GM12878 (cell line): ENCODE data around the gene GABPB2. TPM values are rescaled to one million over a fixed set of nuclear protein-coding genes. Genes with fewer than 3 reads are reported as not detected.

Experiments
- ATAC-seq: fragments of 200-7000 bp; cut with Tn5 transposase; 3 replicates; pipeline ENCODE4 v1.9.1; 2020; ENCODE audit warnings: mild to moderate bottlenecking, moderate library complexity
- BruUV-seq: library from RNA; stranded (reverse); fragments of 400-500 nt; replicated peaks from 2 replicates; lab custom pipeline; 2021; lab: Mats Ljungman, UMichigan
- CTCF ChIA-PET: fragments of 300-600 bp; sonication (Branson Sonifier 250); formaldehyde crosslinking; extraction: SDS; loops from one replicate; lab custom pipeline; 2021; ENCODE audit warnings: inconsistent platforms; lab: Yijun Ruan, JAX
- POLR2A ChIA-PET: fragments of 350-600 bp; formaldehyde crosslinking; extraction: SDS; loops from one replicate; lab custom pipeline; 2021; ENCODE audit warnings: inconsistent platforms; lab: Charles Lee
- RAD21 ChIA-PET: fragments of 300-600 bp; sonication (Branson Sonifier 250); formaldehyde crosslinking; loops from one replicate; lab custom pipeline; 2023; ENCODE audit warnings: antibody characterized with exemption; ENCODE audit not compliant: unreplicated experiment; lab: Charles Lee
- SMC1A ChIA-PET: fragments of 300-600 bp; sonication (Branson Sonifier 250); formaldehyde crosslinking; loops from one replicate; lab custom pipeline; 2023; ENCODE audit not compliant: unreplicated experiment, uncharacterized antibody; lab: Charles Lee
- DNase-seq: peaks from one replicate; pipeline ENCODE4 v3.0.0-alpha.2; 2011; ENCODE audit warnings: low read depth, low spot score
- FAIRE-seq: peaks from 3 replicates; lab custom pipeline; 2011; peaks lifted over from hg19 to GRCh38; lab: Jason Lieb, UNC
- H2AFZ ChIP-seq: 2 replicates; pipeline ENCODE4 v1.6.0; 2011; ENCODE audit warnings: low read depth, low read length, control low read depth; ENCODE audit not compliant: control insufficient read depth
- H3K27ac ChIP-seq: 2 replicates; pipeline ENCODE4 v1.5.1; 2011; ENCODE audit warnings: control low read depth; ENCODE audit not compliant: control insufficient read depth, insufficient read depth
- H3K27me3 ChIP-seq, 2 experiments: replicated peaks in 1 of 2; 2 replicates each; pipeline versions ENCODE4 v1.6.0 to v1.6.1; 2011; ENCODE audit warnings: low read length in 1 of 2; ENCODE audit not compliant: control insufficient read depth in 2 of 2, insufficient read depth in 2 of 2
- H3K36me3 ChIP-seq, 2 experiments: 2 replicates each; pipeline ENCODE4 v1.5.1; 2011; ENCODE audit warnings: low read length in 1 of 2; ENCODE audit not compliant: control insufficient read depth in 2 of 2, insufficient read depth in 2 of 2
- H3K4me1 ChIP-seq: 2 replicates; pipeline ENCODE4 v1.6.1; 2011; ENCODE audit warnings: mild to moderate bottlenecking, low read length, moderate library complexity, mixed read lengths; ENCODE audit not compliant: control insufficient read depth, insufficient read depth
- H3K4me2 ChIP-seq: 2 replicates; pipeline ENCODE4 v1.6.0; 2011; ENCODE audit warnings: control low read depth; ENCODE audit not compliant: control insufficient read depth, insufficient read depth
- H3K4me3 ChIP-seq: fragments of 200-600 bp; sonication (generic); 2 replicates; pipeline ENCODE4 v1.5.1; 2016
- H3K79me2 ChIP-seq: 2 replicates; pipeline ENCODE4 v1.6.0; 2011; ENCODE audit warnings: low read length; ENCODE audit not compliant: control insufficient read depth, insufficient read depth
- H3K9ac ChIP-seq: 2 replicates; pipeline ENCODE4 v1.8.0; 2011; ENCODE audit warnings: low read length, control low read depth, mixed read lengths; ENCODE audit not compliant: control insufficient read depth, insufficient read depth
- H3K9me3 ChIP-seq: replicated peaks from 3 replicates; pipeline ENCODE4 v1.5.1; 2011; ENCODE audit warnings: mild to moderate bottlenecking, low read length; ENCODE audit not compliant: control insufficient read depth, insufficient read depth
- H4K20me1 ChIP-seq: 2 replicates; pipeline ENCODE4 v1.6.0; 2011; ENCODE audit not compliant: control insufficient read depth, insufficient read depth
- FOS ChIP-seq: IDR thresholded peaks from 3 replicates; pipeline ENCODE4 v1.6.1; 2011; ENCODE audit warnings: borderline replicate concordance; ENCODE audit not compliant: insufficient read length; ENCODE audit errors: extremely low read depth
- FOXM1 ChIP-seq: IDR thresholded peaks from 2 replicates; pipeline ENCODE4 v1.6.1; 2012; ENCODE audit warnings: low read depth, mild to moderate bottlenecking, inconsistent platforms, low read length, moderate library complexity
- IRF4 ChIP-seq: IDR thresholded peaks from 2 replicates; pipeline ENCODE4 v1.6.1; 2011; ENCODE audit warnings: low read depth, low read length
- MEF2B ChIP-seq: fragments of 450-650 bp; IDR thresholded peaks from 2 replicates; pipeline ENCODE4 v1.6.1; 2018; ENCODE audit warnings: mild to moderate bottlenecking, moderate library complexity; ENCODE audit not compliant: partially characterized antibody, poor library complexity, severe bottlenecking
- SUPT20H ChIP-seq: IDR thresholded peaks from 2 replicates; pipeline ENCODE4 v1.6.1; 2011; ENCODE audit warnings: low read depth, mild to moderate bottlenecking, low read length, moderate library complexity, borderline replicate concordance; ENCODE audit not compliant: control insufficient read depth
- WRNIP1 ChIP-seq: IDR thresholded peaks from 2 replicates; pipeline ENCODE4 v1.6.1; 2011; ENCODE audit warnings: low read depth, low read length, improper control_type of control experiment, borderline replicate concordance
- ZNF384 ChIP-seq: IDR thresholded peaks from 2 replicates; pipeline ENCODE4 v1.6.1; 2012; ENCODE audit warnings: low read depth, mild to moderate bottlenecking, low read length, improper control_type of control experiment, borderline replicate concordance
- WGBS: methylation state at CpG from one replicate; pipeline ENCODE4 v1.1.6; 2016; ENCODE audit warnings: low lambda C conversion rate; ENCODE audit not compliant: insufficient replicate concordance, insufficient coverage; ENCODE audit errors: missing lambda C conversion rate; 5-methylcytosine and 5-hydroxymethylcytosine counted together
- in situ Hi-C: fragments of 300-500 bp; cut with MboI; formaldehyde crosslinking; loops from 9 replicates; pipeline ENCODE4 v1.14.3; 2018; ENCODE audit warnings: mixed read lengths
- intact Hi-C: fragments of 100-400 bp; cut with micrococcal nuclease; formaldehyde crosslinking; loops from one replicate; pipeline ENCODE4 v1.14.2; 2022; ENCODE audit not compliant: unreplicated experiment
- polyA plus RNA-seq, 11 experiments: library from polyadenylated mRNA; depleted of rRNA in 4 of 11; unstranded in 6 of 11; stranded (reverse) in 5 of 11; fragments of >200 nt; fragmentation: Nextera tagmentation in 4 of 11; fragmentation: Illumina TruSeq in 1 of 11; extraction: Ambion mirVana in 4 of 11; extraction: Trizol in 1 of 11; gene quantifications; 1 replicate in 1 of 11; 2 replicates in 10 of 11; pipeline versions ENCODE4 v1.2.1 to v1.2.3, GENCODE V29; 2011 to 2016; ENCODE audit warnings: inconsistent platforms in 2 of 11, missing spikeins in 2 of 11, low read depth in 1 of 11
- total RNA-seq, 4 experiments: library from RNA; depleted of rRNA in 3 of 4; stranded (reverse); fragments of >200 nt in 3 of 4; fragmentation: Illumina TruSeq in 1 of 4; extraction: Trizol in 1 of 4; gene quantifications; 2 replicates each; pipeline versions ENCODE4 v1.2.1 to v1.2.3, GENCODE V29; 2013 to 2021
- TF ChIP-seq, protein P1 (sequence below): fragments of 450-650 bp; IDR thresholded peaks from 2 replicates; pipeline ENCODE4 v1.6.1; 2018; ENCODE audit warnings: mild to moderate bottlenecking, low read depth, moderate library complexity; ENCODE audit not compliant: partially characterized antibody
- TF ChIP-seq, protein P2 (sequence below), 3 experiments: IDR thresholded peaks in 2 of 3; conservative IDR thresholded peaks in 1 of 3; 2 replicates each; pipeline ENCODE4 v1.5.1; 2011; ENCODE audit warnings: low read depth in 3 of 3, low read length in 3 of 3, mild to moderate bottlenecking in 3 of 3, control low read depth in 2 of 3, moderate library complexity in 2 of 3, inconsistent platforms in 1 of 3, mixed read lengths in 1 of 3; ENCODE audit not compliant: control insufficient read depth in 2 of 3, insufficient read depth in 1 of 3; ENCODE audit errors: extremely low read depth in 1 of 3

Gene GABPB2
- total and polyA plus RNA-seq, 10 of the 15 experiments (the other 5 are each of a cell fraction or from before 2014, with no cell fraction given): 2.3 to 10.5 (median 6.9) TPM

DNA sequence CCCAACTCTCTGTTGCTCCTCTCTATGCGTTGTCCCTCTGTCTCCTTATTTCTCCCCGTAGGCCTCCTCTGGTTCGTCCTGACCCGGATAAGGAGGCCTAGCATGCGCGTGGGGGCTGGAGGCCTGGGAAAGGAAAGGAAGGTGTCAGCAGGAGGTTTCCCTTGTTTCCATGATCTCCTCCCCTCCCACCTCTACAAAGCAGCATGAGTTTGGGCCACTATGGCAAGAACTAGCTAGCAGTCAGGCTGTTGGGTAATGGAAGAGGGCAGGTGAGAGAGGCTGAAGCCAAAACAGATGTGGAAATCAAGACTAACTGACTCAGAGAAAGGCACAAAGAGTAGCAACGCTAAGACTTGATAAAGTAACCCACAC is 76.6 kb downstream of the GABPB2 start (continued):
- TF ChIP-seq, protein P1, sequence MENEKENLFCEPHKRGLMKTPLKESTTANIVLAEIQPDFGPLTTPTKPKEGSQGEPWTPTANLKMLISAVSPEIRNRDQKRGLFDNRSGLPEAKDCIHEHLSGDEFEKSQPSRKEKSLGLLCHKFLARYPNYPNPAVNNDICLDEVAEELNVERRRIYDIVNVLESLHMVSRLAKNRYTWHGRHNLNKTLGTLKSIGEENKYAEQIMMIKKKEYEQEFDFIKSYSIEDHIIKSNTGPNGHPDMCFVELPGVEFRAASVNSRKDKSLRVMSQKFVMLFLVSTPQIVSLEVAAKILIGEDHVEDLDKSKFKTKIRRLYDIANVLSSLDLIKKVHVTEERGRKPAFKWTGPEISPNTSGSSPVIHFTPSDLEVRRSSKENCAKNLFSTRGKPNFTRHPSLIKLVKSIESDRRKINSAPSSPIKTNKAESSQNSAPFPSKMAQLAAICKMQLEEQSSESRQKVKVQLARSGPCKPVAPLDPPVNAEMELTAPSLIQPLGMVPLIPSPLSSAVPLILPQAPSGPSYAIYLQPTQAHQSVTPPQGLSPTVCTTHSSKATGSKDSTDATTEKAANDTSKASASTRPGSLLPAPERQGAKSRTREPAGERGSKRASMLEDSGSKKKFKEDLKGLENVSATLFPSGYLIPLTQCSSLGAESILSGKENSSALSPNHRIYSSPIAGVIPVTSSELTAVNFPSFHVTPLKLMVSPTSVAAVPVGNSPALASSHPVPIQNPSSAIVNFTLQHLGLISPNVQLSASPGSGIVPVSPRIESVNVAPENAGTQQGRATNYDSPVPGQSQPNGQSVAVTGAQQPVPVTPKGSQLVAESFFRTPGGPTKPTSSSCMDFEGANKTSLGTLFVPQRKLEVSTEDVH: no peak

DNA sequence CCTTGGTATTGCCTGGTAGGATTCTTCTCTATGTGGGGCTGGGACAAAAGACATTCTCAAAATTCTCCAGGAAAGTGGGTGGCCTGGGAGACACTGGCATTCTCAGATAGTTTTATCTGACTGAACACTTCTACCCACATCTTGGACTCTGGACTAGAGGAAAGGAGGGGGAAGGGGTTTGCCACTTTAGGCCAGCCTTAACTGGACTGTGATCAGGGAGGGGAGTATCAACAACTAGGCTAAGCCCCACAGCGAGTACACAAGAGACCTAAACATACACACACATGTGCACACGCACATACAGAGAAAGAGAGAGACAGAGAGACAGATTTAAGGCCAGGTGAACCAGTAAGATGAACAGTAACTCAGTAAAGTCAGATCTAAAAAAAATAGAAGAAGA is 77.1 kb downstream of the GABPB2 start:
- Histone ChIP-seq H3K79me2 (no peaks in the 10 kb centered on the region), H3K4me2 (no peak overlapping the region), H3K4me1 (no peaks in the 10 kb centered on the region; the same call in 1 of the 2 replicates), H3K36me3 (no peaks in the 10 kb centered on the region), H3K4me3 (no peak overlapping the region), H3K9ac (no peak overlapping the region), H3K9me3 (no peaks in the 10 kb centered on the region), H4K20me1 (no peaks in the 10 kb centered on the region; the same call in 1 of the 2 replicates), H3K27ac (no peak overlapping the region), H2AFZ (no peak overlapping the region), H3K27me3 (peaks cover 0 to 8% of the 10 kb centered on the region in 2 experiments)
- FAIRE-seq (no peak), DNase-seq (no peak), ATAC-seq (no peak)
- in situ Hi-C loops (no loop called here), intact Hi-C loops (no loop called here)
- CTCF ChIA-PET: interaction anchor here (1.6 to 1.8 kb wide), 2 partner anchors 9 to 48 kb away, joined by 6 to 10 read pairs; partner anchors contain the start of gene TNFAIP8L2
- POLR2A ChIA-PET: no interaction called here
- SMC1A ChIA-PET: interaction anchor here (1.4 to 2.2 kb wide), 2 partner anchors 11 to 123 kb away, joined by 4 to 5 read pairs; no protein-coding TSS in a partner anchor
- no TSS peak for BruUV-seq
- 47% methylated on average over 2 of the region's 2 CpGs for WGBS
- RAD21 ChIA-PET: interaction anchor here (1.4 kb wide), 2 partner anchors 9 to 104 kb away, joined by 4 to 8 read pairs; partner anchors contain the start of gene TNFAIP8L2
- TF ChIP-seq FOS (no peak), FOXM1 (no peak), MEF2B (no peak), WRNIP1 (no peak), SUPT20H (no peak), ZNF384 (no peak), IRF4 (no peak)
- TF ChIP-seq, protein P2, sequence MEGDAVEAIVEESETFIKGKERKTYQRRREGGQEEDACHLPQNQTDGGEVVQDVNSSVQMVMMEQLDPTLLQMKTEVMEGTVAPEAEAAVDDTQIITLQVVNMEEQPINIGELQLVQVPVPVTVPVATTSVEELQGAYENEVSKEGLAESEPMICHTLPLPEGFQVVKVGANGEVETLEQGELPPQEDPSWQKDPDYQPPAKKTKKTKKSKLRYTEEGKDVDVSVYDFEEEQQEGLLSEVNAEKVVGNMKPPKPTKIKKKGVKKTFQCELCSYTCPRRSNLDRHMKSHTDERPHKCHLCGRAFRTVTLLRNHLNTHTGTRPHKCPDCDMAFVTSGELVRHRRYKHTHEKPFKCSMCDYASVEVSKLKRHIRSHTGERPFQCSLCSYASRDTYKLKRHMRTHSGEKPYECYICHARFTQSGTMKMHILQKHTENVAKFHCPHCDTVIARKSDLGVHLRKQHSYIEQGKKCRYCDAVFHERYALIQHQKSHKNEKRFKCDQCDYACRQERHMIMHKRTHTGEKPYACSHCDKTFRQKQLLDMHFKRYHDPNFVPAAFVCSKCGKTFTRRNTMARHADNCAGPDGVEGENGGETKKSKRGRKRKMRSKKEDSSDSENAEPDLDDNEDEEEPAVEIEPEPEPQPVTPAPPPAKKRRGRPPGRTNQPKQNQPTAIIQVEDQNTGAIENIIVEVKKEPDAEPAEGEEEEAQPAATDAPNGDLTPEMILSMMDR (IDR thresholded peaks at IDR 0.05 in 2 of 3, conservative IDR thresholded peaks at IDR 0.05 in 1 of 3; ENCODE audit: control insufficient read depth in 2 of 3, extremely low read depth in 1 of 3, insufficient read depth in 1 of 3, low read depth in 3 of 3, low read length in 3 of 3): no peak
- TF ChIP-seq, protein P1: no peak
